GDM1 (cell line): ENCODE measurements around the gene DMBT1.
"Not testable (repeated sequence)": the region's sequence is repeated elsewhere in the genome, so short reads cannot be mapped to it uniquely, and the experiment has no call there.

Experiments used
- DNase-seq: peaks from one replicate; lab custom pipeline; 2025; lab: John Stamatoyannopoulos, UW

Gene DMBT1

GRCh38 chr10:122586070-122586469, 25.5 kb downstream of the DMBT1 start:
- DNase-seq = not testable (repeated sequence)

- DNase-seq = no peak
Observed at GRCh38 chr10:122587098-122587760, 26.7 kb downstream of the DMBT1 start.

GRCh38 chr10:122588381-122588780, 27.8 kb downstream of the DMBT1 start:
- no peak for DNase-seq

- DNase-seq = no peak
Observed at GRCh38 chr10:122590153-122590552, 29.6 kb downstream of the DMBT1 start.

- DNase-seq = no peak
Observed at GRCh38 chr10:122591736-122592135, 31.2 kb downstream of the DMBT1 start.

GRCh38 chr10:122592161-122592560, 31.6 kb downstream of the DMBT1 start:
- no peak for DNase-seq

- no peak for DNase-seq
Observed at GRCh38 chr10:122617476-122618270, 57.1 kb downstream of the DMBT1 start.

GRCh38 chr10:122618461-122619165, 58.1 kb downstream of the DMBT1 start:
- no peak for DNase-seq

- DNase-seq = not testable (repeated sequence)
Observed at GRCh38 chr10:122620961-122621360, 60.4 kb downstream of the DMBT1 start.

- DNase-seq = no peak
Observed at GRCh38 chr10:122624546-122624945, 64.0 kb downstream of the DMBT1 start.

GRCh38 chr10:122630526-122630925, 70.0 kb downstream of the DMBT1 start:
- no peak for DNase-seq

GRCh38 chr10:122632031-122632430, 71.5 kb downstream of the DMBT1 start:
- DNase-seq = no peak

- no peak for DNase-seq
Observed at GRCh38 chr10:122632576-122632975, 72.0 kb downstream of the DMBT1 start.

- no peak for DNase-seq
Observed at GRCh38 chr10:122636953-122637352, 76.4 kb downstream of the DMBT1 start.

- no peak for DNase-seq
Observed at GRCh38 chr10:122637376-122637775, 76.8 kb downstream of the DMBT1 start.

- DNase-seq = no peak
Observed at GRCh38 chr10:122638106-122638505, 77.6 kb downstream of the DMBT1 start.

- no peak for DNase-seq
Observed at GRCh38 chr10:122639801-122640200, 79.2 kb downstream of the DMBT1 start.

GRCh38 chr10:122640921-122641320, 80.4 kb downstream of the DMBT1 start:
- no peak for DNase-seq

- no peak for DNase-seq
Observed at GRCh38 chr10:122642726-122643605, 82.4 kb downstream of the DMBT1 start.

GRCh38 chr10:122643931-122644534, 83.5 kb downstream of the DMBT1 start:
- no peak for DNase-seq
